ENCODE measurements around the gene INTS1.

INTS1 gene

DNA sequence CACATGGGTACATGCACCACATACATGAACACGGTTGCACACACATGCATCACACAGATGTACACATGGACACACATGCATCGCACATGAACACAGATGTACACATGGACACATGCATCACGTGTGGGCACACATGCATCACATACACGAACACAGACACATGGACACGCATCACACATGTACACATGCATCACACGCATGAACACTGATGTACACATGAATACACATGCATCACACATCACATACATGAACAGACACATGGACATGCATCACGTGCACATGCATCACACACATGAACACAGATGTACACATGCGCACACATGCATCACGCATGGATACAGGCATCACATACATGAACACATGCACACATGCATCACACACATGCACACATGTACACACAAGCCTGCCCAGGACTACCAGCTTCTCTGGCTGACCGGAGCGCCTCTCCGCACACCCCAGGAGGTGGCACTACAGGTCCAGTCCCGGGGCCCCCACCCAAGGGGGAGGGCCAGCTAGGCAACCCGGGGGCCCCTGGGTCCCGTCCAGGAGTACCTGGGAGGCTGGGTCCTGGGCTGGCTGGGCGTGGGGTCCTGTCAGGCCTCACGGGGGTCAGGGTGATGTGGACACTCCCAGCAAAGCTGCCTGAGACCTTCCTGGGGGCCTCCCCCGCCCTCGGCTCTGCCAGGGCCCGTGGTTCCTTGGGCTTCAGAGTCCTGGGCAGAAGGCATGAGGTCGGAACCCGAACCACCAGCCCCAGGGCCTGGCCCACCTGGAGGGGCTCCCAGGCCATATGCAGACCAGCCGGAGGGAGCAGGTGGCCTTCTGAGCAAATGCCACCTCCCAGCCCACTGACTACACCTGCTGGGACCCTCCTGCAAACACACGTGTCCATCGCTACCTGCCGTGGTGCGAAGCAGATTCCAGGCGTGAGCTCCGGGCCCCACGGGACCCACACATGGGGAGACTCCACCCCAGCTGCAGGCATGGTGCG, 64.5 kb downstream of the INTS1 start:
- DNase-seq (ENCODE audit: insufficient read length, low spot score) (no peak), FAIRE-seq (peak; percentile 33)
- TF ChIP-seq SPI1 (IDR thresholded peaks at IDR 0.05; ENCODE audit: low read depth, low read length) (no peak), POU2F2 (IDR thresholded peaks at IDR 0.05; ENCODE audit: low read depth, low read length) (no peak), POLR2AphosphoS5 (IDR thresholded peaks at IDR 0.05; ENCODE audit: low read depth, low read length) (no peak), TAF1 (IDR thresholded peaks at IDR 0.05; ENCODE audit: low read depth, low read length) (no peak), PAX5 (IDR thresholded peaks at IDR 0.05; ENCODE audit: insufficient read depth, low read length, severe bottlenecking) (no peak), POLR2A (IDR thresholded peaks at IDR 0.05; ENCODE audit: low read depth, low read length) (no peak)

DNA sequence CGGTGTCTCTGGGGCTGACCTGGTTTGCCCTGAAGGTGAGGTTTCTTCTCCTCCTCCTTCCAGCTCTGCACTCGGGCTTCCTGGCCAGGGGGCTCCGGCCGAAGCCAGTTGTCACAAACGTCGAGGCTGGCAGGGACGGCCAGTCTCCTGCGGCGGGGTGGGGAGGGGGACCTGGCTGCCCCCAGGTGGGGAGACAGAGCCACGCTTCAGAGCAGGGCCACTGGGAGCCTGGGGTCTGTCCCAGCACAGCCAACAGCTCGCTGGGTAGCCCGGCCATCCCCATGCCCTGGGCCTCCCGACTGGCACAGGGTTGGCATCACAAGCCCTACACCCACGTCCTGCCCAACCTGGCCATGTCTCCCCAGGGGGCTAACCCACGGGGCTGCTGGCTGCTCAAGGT, 65.4 kb downstream of the INTS1 start:
- DNase-seq (ENCODE audit: insufficient read length, low spot score) (no peak), FAIRE-seq (no peak)
- TF ChIP-seq TAF1 (IDR thresholded peaks at IDR 0.05; ENCODE audit: low read depth, low read length) (no peak), POLR2A (IDR thresholded peaks at IDR 0.05; ENCODE audit: low read depth, low read length) (no peak), PAX5 (IDR thresholded peaks at IDR 0.05; ENCODE audit: insufficient read depth, low read length, severe bottlenecking) (no peak), SPI1 (IDR thresholded peaks at IDR 0.05; ENCODE audit: low read depth, low read length) (no peak), POLR2AphosphoS5 (IDR thresholded peaks at IDR 0.05; ENCODE audit: low read depth, low read length) (no peak), POU2F2 (IDR thresholded peaks at IDR 0.05; ENCODE audit: low read depth, low read length) (no peak)

DNA sequence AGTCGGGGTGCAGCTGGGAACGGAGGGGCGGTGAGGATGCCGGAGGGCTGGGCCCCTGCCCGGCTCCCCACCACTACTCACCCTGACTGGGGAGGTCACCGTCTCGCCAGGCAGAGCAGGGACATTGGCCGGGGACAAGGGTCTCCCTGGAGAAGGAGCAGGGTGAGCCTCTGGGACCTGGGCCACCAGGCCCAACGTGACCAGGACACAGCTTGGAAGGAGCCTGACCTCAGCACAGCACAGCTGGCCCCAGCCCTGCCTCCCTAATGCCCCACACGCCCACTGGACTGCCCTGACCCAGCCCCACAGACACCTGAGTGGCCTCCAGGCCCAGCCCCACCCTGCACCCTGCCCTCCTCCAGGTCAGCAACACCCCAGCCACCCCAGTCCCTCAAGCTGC, 66.0 kb downstream of the INTS1 start:
- no peak for TF ChIP-seq PAX5 (IDR thresholded peaks at IDR 0.05; ENCODE audit: insufficient read depth, low read length, severe bottlenecking)
- TF ChIP-seq POU2F2 (IDR thresholded peaks at IDR 0.05; ENCODE audit: low read depth, low read length): no peak
- TF ChIP-seq SPI1 (IDR thresholded peaks at IDR 0.05; ENCODE audit: low read depth, low read length): no peak
- DNase-seq (ENCODE audit: insufficient read length, low spot score): no peak
- no peak for FAIRE-seq

DNA sequence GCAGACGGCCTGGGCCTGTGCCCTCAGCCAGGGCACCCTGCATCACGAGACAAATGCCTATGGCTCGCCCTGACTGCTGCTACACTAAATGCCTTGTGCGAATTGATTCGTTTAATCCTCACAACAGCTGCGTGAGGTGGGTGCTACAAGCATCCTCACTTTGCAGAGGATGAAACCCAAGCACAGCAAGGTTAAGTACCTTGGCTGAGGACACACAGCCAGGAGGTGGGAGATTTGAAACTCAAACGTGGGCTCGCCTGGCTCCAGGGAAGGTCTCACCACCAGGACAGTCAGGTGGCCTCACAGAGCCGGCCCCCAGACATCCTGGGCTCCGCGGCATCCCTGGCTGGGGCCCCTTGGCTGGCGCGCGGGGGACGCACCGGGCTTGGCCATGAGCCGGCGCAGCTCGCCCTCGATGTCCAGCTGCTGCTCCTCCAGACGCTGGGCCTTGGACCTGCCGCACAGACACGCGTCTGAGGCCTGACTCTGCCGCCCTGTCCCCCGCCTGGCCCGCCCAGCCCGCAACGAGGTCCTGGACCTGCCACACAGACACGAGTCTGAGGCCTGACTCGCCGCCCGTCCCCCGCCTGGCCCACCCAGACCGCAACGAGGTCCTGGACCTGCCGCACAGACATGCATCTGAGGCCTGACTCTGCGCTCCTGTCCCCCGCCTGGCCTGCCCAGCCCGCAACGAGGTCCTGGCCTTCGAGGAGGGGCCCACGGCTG, 66.9 kb downstream of the INTS1 start:
- TF ChIP-seq PAX5 (IDR thresholded peaks at IDR 0.05; ENCODE audit: insufficient read depth, low read length, severe bottlenecking) (no peak), POU2F2 (IDR thresholded peaks at IDR 0.05; ENCODE audit: low read depth, low read length) (no peak), POLR2A (IDR thresholded peaks at IDR 0.05; ENCODE audit: low read depth, low read length) (no peak), TAF1 (IDR thresholded peaks at IDR 0.05; ENCODE audit: low read depth, low read length) (no peak), POLR2AphosphoS5 (IDR thresholded peaks at IDR 0.05; ENCODE audit: low read depth, low read length) (no peak), SPI1 (IDR thresholded peaks at IDR 0.05; ENCODE audit: low read depth, low read length) (no peak)
- DNase-seq (ENCODE audit: insufficient read length, low spot score): no peak
- FAIRE-seq: no peak

DNA sequence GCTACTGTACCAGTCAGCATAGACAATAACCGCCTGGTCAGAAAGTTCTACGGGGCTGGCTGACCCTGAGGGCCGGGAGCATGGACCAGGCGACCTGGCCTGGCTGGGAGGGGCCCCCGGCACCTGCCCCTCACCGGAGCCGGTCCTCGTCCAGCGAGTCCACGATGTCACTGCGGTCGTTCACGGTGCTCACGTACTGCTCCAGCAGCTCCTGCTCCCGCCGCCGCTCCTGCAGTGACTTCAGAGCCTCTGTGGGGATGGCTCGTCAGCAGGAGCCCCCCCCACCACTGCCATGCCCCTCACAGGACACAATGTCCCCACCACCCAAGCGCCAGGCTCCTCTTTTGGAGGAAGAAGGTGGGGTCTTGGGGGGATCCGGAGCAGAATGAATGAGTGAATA, 67.6 kb downstream of the INTS1 start:
- TF ChIP-seq POLR2AphosphoS5 (IDR thresholded peaks at IDR 0.05; ENCODE audit: low read depth, low read length): no peak
- TF ChIP-seq PAX5 (IDR thresholded peaks at IDR 0.05; ENCODE audit: insufficient read depth, low read length, severe bottlenecking): no peak
- no peak for TF ChIP-seq SPI1 (IDR thresholded peaks at IDR 0.05; ENCODE audit: low read depth, low read length)
- TF ChIP-seq POU2F2 (IDR thresholded peaks at IDR 0.05; ENCODE audit: low read depth, low read length): no peak
- TF ChIP-seq POLR2A (IDR thresholded peaks at IDR 0.05; ENCODE audit: low read depth, low read length): no peak
- no peak for TF ChIP-seq TAF1 (IDR thresholded peaks at IDR 0.05; ENCODE audit: low read depth, low read length)
- DNase-seq (ENCODE audit: insufficient read length, low spot score): no peak
- no peak for FAIRE-seq

DNA sequence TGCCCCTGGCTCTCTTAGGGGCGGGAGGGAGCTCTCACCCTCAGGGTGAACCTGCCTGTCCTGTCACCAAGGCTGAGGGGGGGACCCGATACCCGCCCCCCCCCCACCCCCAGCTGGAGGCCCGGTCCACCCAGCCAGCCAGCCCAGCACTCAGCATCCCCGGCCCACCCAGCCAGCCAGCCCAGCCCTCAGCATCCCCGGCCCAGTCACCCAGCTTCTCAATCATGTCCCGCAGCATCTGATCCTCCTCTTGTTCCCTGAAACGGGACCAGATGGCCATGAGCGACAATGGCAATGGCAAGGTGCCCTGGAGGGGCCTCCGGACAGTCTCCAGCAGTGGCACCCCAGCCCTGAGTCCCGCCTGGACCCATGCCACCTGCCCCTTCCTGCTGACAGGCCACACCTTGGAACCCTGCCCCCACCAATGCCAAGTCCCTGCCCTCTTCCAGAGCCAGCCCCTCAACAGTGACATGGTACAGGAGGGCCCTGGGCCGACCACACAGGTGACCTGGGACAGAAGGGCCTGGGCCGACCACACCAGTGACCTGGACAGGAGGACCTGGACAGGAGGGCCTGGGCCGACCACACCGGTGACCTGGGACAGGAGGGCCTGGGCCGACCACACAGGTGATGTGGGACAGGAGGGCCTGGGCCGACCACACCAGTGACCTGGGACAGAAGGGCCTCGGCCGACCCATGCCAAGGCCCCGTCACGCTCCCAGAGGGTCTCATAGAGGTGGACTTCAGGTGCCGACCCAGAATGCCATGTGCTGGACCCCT, 69.1 kb downstream of the INTS1 start:
- DNase-seq (ENCODE audit: insufficient read length, low spot score): no peak
- TF ChIP-seq SPI1 (IDR thresholded peaks at IDR 0.05; ENCODE audit: low read depth, low read length) (no peak), TAF1 (IDR thresholded peaks at IDR 0.05; ENCODE audit: low read depth, low read length) (no peak)
- no peak for FAIRE-seq

DNA sequence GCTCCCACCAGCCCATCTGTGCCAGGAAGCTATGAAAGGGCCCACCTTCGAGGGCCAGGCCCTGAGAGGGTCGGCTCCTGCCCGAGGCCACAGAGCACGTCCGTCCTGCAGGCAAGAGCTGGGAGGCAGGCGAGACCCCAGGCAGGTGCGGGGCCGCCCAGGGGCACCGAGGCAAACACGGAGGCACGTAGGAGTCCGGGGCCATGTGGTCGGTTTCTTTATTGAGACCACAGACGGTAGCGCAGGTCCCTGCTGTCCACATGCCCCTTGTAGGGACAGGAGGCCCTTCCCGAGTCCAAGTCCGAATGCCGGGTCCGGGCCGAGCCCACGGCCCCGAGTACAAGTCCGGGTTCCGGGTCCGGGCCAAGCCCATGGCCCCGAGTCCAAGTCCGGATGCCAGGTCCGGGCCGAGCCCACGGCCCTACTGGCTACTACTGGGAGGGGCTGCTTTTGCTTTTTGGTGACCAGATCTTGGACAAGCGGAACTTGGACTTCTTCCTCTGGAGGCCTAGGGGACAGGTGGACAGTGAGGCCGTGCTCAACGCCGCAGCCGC, 69.9 kb downstream of the INTS1 start:
- DNase-seq (ENCODE audit: insufficient read length, low spot score) (no peak), FAIRE-seq (no peak)
- TF ChIP-seq POU2F2 (IDR thresholded peaks at IDR 0.05; ENCODE audit: low read depth, low read length) (no peak), POLR2AphosphoS5 (IDR thresholded peaks at IDR 0.05; ENCODE audit: low read depth, low read length) (no peak), TAF1 (IDR thresholded peaks at IDR 0.05; ENCODE audit: low read depth, low read length) (no peak), PAX5 (IDR thresholded peaks at IDR 0.05; ENCODE audit: insufficient read depth, low read length, severe bottlenecking) (no peak)

DNA sequence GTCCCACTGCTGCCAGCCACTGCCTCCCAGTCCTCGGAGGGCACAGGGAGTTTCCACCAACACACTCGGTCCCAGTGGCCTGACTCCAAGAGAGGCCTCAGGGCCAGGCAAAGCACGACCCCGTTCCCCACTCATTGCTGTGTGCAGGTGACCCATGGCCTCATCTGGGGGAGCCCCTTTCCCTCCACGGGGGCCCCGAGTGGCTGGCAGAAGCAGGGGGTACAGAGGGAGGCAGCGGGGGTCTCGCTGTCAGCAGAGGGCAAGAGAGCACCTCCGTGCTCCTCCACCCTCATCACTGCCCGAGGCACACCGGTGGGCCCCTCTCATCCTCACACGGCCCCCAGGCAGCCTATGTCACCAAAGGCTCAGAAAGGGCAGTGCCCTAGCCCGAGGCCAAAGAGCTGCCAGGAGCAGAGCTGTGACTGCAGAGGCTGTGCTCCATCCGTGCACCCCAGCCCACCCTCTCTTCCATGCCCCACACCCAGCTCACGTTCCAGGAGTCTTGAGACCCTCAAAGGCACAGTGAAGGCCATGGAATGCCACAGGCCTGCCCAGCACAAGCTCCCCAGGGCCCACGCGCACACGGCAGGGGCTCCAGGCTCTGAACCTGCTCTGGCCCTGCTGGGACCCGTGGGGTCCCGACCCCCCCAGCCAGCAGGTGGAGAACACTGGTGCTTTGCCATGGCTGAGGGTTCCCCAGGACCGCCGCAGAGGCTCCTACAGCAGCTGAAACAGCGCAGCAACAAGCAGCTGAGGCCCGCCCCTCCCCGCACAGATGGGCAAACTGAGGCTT, 70.9 kb downstream of the INTS1 start:
- TF ChIP-seq SPI1 (IDR thresholded peaks at IDR 0.05; ENCODE audit: low read depth, low read length) (no peak), TAF1 (IDR thresholded peaks at IDR 0.05; ENCODE audit: low read depth, low read length) (no peak), POLR2A (IDR thresholded peaks at IDR 0.05; ENCODE audit: low read depth, low read length) (no peak), PAX5 (IDR thresholded peaks at IDR 0.05; ENCODE audit: insufficient read depth, low read length, severe bottlenecking) (no peak), POLR2AphosphoS5 (IDR thresholded peaks at IDR 0.05; ENCODE audit: low read depth, low read length) (no peak), POU2F2 (IDR thresholded peaks at IDR 0.05; ENCODE audit: low read depth, low read length) (no peak)
- no peak for FAIRE-seq

More for the DNA sequence above, 70.9 kb downstream of the INTS1 start:
- no peak for DNase-seq (ENCODE audit: insufficient read length, low spot score)
